Mesendoderm (in vitro differentiated cells): ENCODE data around the gene SEMA5B.

Experiments
- DNase-seq: peaks from one replicate; pipeline ENCODE4 v3.0.0; 2013
- H2AK5ac ChIP-seq: 2 replicates; pipeline ENCODE4 v1.6.1; 2013; ENCODE audit warnings: low read length, inconsistent platforms
- H2BK120ac ChIP-seq: 2 replicates; pipeline ENCODE4 v1.6.1; 2013; ENCODE audit warnings: low read depth, mild to moderate bottlenecking, low read length, moderate library complexity, mixed read lengths
- H2BK15ac ChIP-seq: replicated peaks from 2 replicates; pipeline ENCODE4 v1.6.1; 2013; ENCODE audit warnings: low read depth, mild to moderate bottlenecking, moderate library complexity
- H2BK5ac ChIP-seq: 2 replicates; pipeline ENCODE4 v1.6.1; 2013; ENCODE audit warnings: low read length, inconsistent platforms
- H3K18ac ChIP-seq: 2 replicates; pipeline ENCODE4 v1.6.1; 2013; ENCODE audit warnings: mild to moderate bottlenecking, low read length, mixed read lengths
- H3K23ac ChIP-seq: one replicate; pipeline ENCODE4 v1.6.1; 2013; ENCODE audit warnings: low read length
- H3K27ac ChIP-seq: 2 replicates; pipeline ENCODE4 v1.5.1; 2013; ENCODE audit warnings: low read depth, mild to moderate bottlenecking, inconsistent platforms, low read length, moderate library complexity
- H3K27me3 ChIP-seq: 2 replicates; pipeline ENCODE4 v1.6.1; 2013; ENCODE audit warnings: low read length, control low read depth, mild to moderate bottlenecking, inconsistent platforms; ENCODE audit not compliant: insufficient read depth, poor library complexity
- H3K36me3 ChIP-seq: 2 replicates; pipeline ENCODE4 v1.6.1; 2013; ENCODE audit warnings: low read length, inconsistent platforms; ENCODE audit not compliant: control insufficient read depth, insufficient read depth
- H3K4ac ChIP-seq: one replicate; pipeline ENCODE4 v1.6.1; 2013; ENCODE audit warnings: low read depth, mild to moderate bottlenecking, low read length, moderate library complexity
- H3K4me1 ChIP-seq: 2 replicates; pipeline ENCODE4 v1.6.1; 2013; ENCODE audit warnings: low read depth, low read length, inconsistent platforms; ENCODE audit not compliant: control insufficient read depth
- H3K4me2 ChIP-seq: 2 replicates; pipeline ENCODE4 v1.6.1; 2013; ENCODE audit warnings: low read length
- H3K4me3 ChIP-seq: 2 replicates; pipeline ENCODE4 v1.5.1; 2013; ENCODE audit warnings: mild to moderate bottlenecking, low read length
- H3K56ac ChIP-seq: one replicate; pipeline ENCODE4 v1.6.1; 2013; ENCODE audit warnings: low read length
- H3K79me1 ChIP-seq: 2 replicates; pipeline ENCODE4 v1.6.1; 2013; ENCODE audit warnings: low read length, inconsistent platforms
- H3K79me2 ChIP-seq: 2 replicates; pipeline ENCODE4 v1.6.1; 2013; ENCODE audit warnings: mild to moderate bottlenecking, low read length; ENCODE audit not compliant: control insufficient read depth, insufficient read depth
- H3K9ac ChIP-seq: 2 replicates; pipeline ENCODE4 v1.6.1; 2013; ENCODE audit warnings: low read length, inconsistent platforms
- H4K5ac ChIP-seq: one replicate; pipeline ENCODE4 v1.6.1; 2013; ENCODE audit warnings: low read length
- H4K8ac ChIP-seq: one replicate; pipeline ENCODE4 v1.6.1; 2013; ENCODE audit warnings: low read depth, mild to moderate bottlenecking, control low read depth, low read length, moderate library complexity
- WGBS: extraction: QIAGEN DNeasy Blood & Tissue Kit; methylation state at CpG from one replicate; pipeline ENCODE4 v1.1.7; 2013; ENCODE audit warnings: low lambda C conversion rate, missing lambda C conversion rate; ENCODE audit not compliant: insufficient coverage; ENCODE audit errors: extremely low coverage; 5-methylcytosine and 5-hydroxymethylcytosine counted together

Gene SEMA5B

DNA sequence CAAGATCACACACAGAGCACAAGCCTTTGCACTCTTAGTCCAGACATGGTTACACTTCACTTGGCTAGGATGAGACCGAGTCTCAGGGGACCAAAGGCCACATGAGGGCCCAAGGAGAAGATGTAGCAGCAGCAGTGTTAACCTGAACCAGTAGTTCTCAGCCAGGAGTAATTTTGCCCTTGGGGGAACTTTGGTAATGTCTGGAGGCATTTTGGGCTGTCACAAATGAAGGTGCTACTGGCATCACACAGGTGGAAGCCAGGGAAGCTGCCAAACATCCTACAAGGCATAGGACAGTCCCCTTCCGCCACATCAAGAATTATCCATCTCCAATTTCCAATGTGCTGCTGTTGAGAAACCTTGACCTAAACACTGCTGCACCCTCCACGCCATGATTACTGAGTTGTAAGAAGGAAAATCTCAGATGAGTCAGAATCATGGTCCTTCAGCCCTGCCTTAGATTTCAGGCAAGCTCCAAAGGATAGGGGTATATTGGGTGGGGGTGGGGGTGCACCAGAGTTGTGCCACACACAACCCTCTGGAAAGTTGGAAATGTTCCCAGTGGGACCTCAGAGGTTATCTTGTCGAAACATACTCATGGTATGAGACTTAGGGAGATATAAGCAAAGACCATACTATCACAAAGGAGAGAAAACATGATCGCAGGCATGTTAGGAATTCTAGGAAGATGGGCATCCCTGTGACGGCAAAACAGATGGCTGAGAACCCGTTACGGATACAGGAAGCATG is 36.2 kb downstream of the SEMA5B start:
- Histone ChIP-seq H2AK5ac (no peak overlapping the region), H3K27ac (no peak overlapping the region), H3K36me3 (no peaks in the 10 kb centered on the region), H3K79me1 (no peaks in the 10 kb centered on the region), H4K5ac (no peak overlapping the region), H2BK5ac (no peak overlapping the region), H3K27me3 (no peaks in the 10 kb centered on the region), H3K4me2 (no peak overlapping the region), H3K79me2 (no peaks in the 10 kb centered on the region), H3K9ac (no peak overlapping the region), H3K18ac (no peak overlapping the region), H3K4ac (no peak overlapping the region), H3K4me1 (peaks cover 23% of the 10 kb centered on the region), H4K8ac (no peak overlapping the region), H2BK120ac (no peak overlapping the region), H3K4me3 (no peak overlapping the region), H3K23ac (no peak overlapping the region), H3K56ac (no peak overlapping the region), H2BK15ac (no peak overlapping the region)
- DNase-seq: no peak
- WGBS: no CpG with 5 or more reads among the region's 8 CpGs

DNA sequence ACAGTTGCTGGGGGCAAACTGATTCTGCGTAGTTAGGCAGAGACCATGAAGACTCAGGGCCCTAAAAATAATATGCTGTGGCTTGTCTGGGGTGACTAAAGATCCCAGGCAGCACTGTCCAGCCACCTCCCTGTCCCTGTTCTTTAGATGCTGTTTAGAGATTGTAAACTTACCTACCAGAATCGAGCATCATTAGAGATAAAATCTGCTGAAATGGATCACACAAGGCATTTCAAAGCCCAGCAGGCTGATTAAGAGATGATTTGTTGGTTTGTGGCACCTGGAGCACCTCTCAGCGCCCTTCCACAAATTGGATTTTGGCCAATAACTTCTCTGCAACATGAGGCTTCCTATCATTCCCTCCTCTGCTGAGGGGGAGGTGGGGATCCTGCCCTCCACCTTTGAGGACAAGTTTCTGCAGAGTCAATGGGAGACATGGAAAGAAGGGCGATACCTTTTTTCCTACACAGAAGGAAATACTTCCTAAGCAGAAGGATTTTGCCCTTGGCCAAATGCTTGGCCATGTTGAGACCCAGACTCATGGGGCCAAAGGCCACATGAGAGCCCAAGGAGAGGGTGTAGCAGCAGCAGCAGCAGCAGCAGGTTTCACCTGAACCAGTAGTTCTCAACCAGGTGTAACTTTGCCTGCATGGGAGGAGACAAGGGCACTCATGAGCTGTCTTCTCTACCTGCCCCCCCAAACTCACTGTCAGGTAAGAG is 37.5 kb downstream of the SEMA5B start:
- H3K4me1 ChIP-seq: peaks cover 23% of the 10 kb centered on the region

DNA sequence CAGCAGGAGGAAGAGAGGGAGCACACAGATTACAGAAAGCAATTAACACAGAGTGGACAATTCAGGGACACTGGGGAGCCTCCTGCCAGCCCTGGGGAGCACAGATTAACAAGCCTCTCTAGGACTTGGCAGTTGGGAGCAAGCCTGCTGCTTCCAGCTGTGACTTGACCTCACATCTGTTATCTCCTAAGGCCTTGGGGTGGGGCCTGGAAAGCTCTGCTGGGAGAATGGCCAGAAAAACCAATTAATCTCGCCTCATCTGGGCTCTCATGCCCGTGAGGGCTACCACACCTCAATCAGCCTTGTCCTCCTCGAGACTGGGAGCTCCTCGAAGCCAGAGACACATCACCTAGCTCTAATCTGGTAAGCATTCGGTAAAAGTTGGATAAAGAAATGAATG is 39.1 kb downstream of the SEMA5B start:
- Histone ChIP-seq H2BK15ac (no peak overlapping the region), H3K27me3 (no peaks in the 10 kb centered on the region), H3K9ac (no peak overlapping the region), H3K18ac (no peak overlapping the region), H2AK5ac (no peak overlapping the region), H4K5ac (no peak overlapping the region), H3K36me3 (no peaks in the 10 kb centered on the region), H3K27ac (no peak overlapping the region), H3K79me1 (no peaks in the 10 kb centered on the region), H3K4ac (no peak overlapping the region), H2BK5ac (no peak overlapping the region), H3K23ac (no peak overlapping the region), H3K4me2 (no peak overlapping the region), H2BK120ac (no peak overlapping the region), H3K56ac (no peak overlapping the region), H4K8ac (no peak overlapping the region), H3K4me3 (no peak overlapping the region), H3K4me1 (peaks cover 28% of the 10 kb centered on the region), H3K79me2 (no peaks in the 10 kb centered on the region)
- DNase-seq: peak; percentile 70
- WGBS: no CpG with 5 or more reads among the region's 5 CpGs

More for the DNA sequence above, 37.5 kb downstream of the SEMA5B start:
- no peak overlapping the region for H3K27ac ChIP-seq
- H3K36me3 ChIP-seq: no peaks in the 10 kb centered on the region
- H4K8ac ChIP-seq: no peak overlapping the region
- no peak overlapping the region for H2BK120ac ChIP-seq
- no peak overlapping the region for H3K4ac ChIP-seq
- H3K56ac ChIP-seq: no peak overlapping the region
- H4K5ac ChIP-seq: no peak overlapping the region
- no peak for DNase-seq
- H3K27me3 ChIP-seq: no peaks in the 10 kb centered on the region
- no peak overlapping the region for H3K4me2 ChIP-seq
- no CpG with 5 or more reads among the region's 4 CpGs for WGBS
- H3K79me1 ChIP-seq: no peaks in the 10 kb centered on the region
- H3K18ac ChIP-seq: no peak overlapping the region
- peak overlapping the region; percentile 11 for H3K23ac ChIP-seq
- H2AK5ac ChIP-seq: no peak overlapping the region
- H2BK5ac ChIP-seq: no peak overlapping the region
- no peak overlapping the region for H3K4me3 ChIP-seq
- no peaks in the 10 kb centered on the region for H3K79me2 ChIP-seq
- no peak overlapping the region for H3K9ac ChIP-seq
- no peak overlapping the region for H2BK15ac ChIP-seq

DNA sequence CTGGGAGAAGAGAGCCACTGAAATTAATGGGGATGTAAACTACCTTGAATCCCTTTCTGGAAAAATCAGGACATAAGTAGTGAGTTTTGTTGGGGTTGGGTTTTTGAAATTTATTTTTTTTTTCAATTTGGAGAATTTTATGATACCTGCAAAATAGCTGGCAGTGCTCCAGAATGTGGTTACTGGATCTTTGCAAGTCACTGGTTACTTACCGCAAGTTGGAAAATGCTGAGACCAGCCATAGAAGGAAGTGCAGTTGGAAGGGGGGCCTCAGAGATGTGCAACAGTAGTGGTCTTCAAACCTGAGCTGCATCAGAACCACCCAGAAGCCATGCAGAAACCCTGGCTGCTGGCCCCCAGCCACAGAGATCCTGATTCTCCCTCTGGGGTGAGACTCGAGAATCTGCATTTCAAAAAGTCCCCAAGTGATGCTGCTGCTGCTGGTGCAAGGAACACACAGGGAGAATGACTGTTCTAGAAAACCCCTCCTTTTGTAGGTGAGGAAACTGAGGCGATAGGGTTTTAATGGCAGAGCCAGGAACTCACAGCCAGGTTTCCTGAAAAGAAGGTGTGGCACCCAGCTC is 39.7 kb downstream of the SEMA5B start:
- H3K79me1 ChIP-seq: no peaks in the 10 kb centered on the region
- no peak overlapping the region for H3K9ac ChIP-seq
- H3K27ac ChIP-seq: no peak overlapping the region
- H3K56ac ChIP-seq: no peak overlapping the region
- no peak overlapping the region for H4K5ac ChIP-seq
- H3K23ac ChIP-seq: no peak overlapping the region
- H3K27me3 ChIP-seq: no peaks in the 10 kb centered on the region
- H3K4ac ChIP-seq: no peak overlapping the region
- H3K4me2 ChIP-seq: no peak overlapping the region
- H4K8ac ChIP-seq: no peak overlapping the region
- no peak overlapping the region for H2BK5ac ChIP-seq
- no peak for DNase-seq
- no peaks in the 10 kb centered on the region for H3K79me2 ChIP-seq
- H2BK120ac ChIP-seq: no peak overlapping the region
- H3K4me3 ChIP-seq: no peak overlapping the region
- peaks cover 25% of the 10 kb centered on the region for H3K4me1 ChIP-seq
- H3K18ac ChIP-seq: peak overlapping the region; percentile 25
- no peak overlapping the region for H2BK15ac ChIP-seq
- WGBS: no CpG with 5 or more reads among the region's 3 CpGs
- no peak overlapping the region for H2AK5ac ChIP-seq
- no peaks in the 10 kb centered on the region for H3K36me3 ChIP-seq

DNA sequence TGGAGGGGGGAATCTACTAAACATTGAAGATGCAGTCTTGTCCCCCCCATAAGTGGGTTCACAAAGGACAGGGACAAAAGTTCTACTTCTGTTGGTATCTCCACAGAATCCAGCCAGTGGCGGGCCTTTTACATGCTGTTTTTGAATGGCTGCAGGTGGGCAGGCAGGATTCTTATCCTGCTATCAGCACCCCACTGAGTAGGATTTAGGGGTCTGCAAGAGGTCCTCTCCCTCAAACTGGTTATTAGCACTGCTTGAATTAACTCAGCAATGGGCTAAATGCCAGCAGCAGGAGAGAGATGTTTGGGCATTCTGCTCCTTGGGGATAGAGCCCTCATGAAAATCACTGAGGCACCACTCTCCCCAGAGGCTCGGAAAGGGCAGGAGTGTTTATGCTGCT is 40.3 kb downstream of the SEMA5B start:
- no peaks in the 10 kb centered on the region for H3K79me1 ChIP-seq
- no peak overlapping the region for H3K23ac ChIP-seq
- H3K4me3 ChIP-seq: no peak overlapping the region
- no peak overlapping the region for H2AK5ac ChIP-seq
- H3K36me3 ChIP-seq: no peaks in the 10 kb centered on the region
- no peaks in the 10 kb centered on the region for H3K27me3 ChIP-seq
- H3K79me2 ChIP-seq: no peaks in the 10 kb centered on the region
- H2BK15ac ChIP-seq: no peak overlapping the region
- H3K4ac ChIP-seq: peak overlapping the region; percentile 89
- H3K27ac ChIP-seq: no peak overlapping the region
- H4K8ac ChIP-seq: no peak overlapping the region
- H4K5ac ChIP-seq: no peak overlapping the region
- no CpG with 5 or more reads among the region's 2 CpGs for WGBS
- peaks cover 25% of the 10 kb centered on the region for H3K4me1 ChIP-seq
- DNase-seq: no peak
- no peak overlapping the region for H3K9ac ChIP-seq
- H3K18ac ChIP-seq: peak overlapping the region; percentile 25
- no peak overlapping the region for H3K4me2 ChIP-seq
- H3K56ac ChIP-seq: no peak overlapping the region
- no peak overlapping the region for H2BK5ac ChIP-seq
- H2BK120ac ChIP-seq: no peak overlapping the region
